CD4-positive, alpha-beta T cell (primary cell): ENCODE results near the gene NOS3. TPM values are rescaled to one million over a fixed set of nuclear protein-coding genes. Genes with fewer than 3 reads are reported as not detected.

ENCODE experiments used
- ATAC-seq: fragments of 200-7000 bp; cut with Tn5 transposase; one replicate; pipeline ENCODE4 v1.10.0; 2022; ENCODE audit warnings: mild to moderate bottlenecking; ENCODE audit not compliant: poor library complexity
- CTCF ChIA-PET: fragments of 350-600 bp; sonication (Branson Sonifier 250); formaldehyde crosslinking; loops from one replicate; lab custom pipeline; 2021; ENCODE audit warnings: antibody characterized with exemption, inconsistent platforms; lab: Charles Lee
- POLR2A ChIA-PET: fragments of 350-600 bp; sonication (Branson Sonifier 250); formaldehyde crosslinking; loops from one replicate; lab custom pipeline; 2021; ENCODE audit warnings: antibody characterized with exemption, inconsistent platforms; lab: Charles Lee
- DNase-seq, 14 experiments: peaks; one replicate each; pipeline ENCODE4 v3.0.0-alpha.2; 2013 to 2020; ENCODE audit warnings: mixed read lengths in 2 of 14
- H3K27ac ChIP-seq, 2 donors: one replicate each; pipeline versions ENCODE4 v1.5.1 to v1.7.0; 2013; ENCODE audit warnings: low read length in 2 of 2, low read depth in 1 of 2, mild to moderate bottlenecking in 1 of 2
- H3K27me3 ChIP-seq, 2 experiments: 1 replicate in 1 of 2; 2 replicates in 1 of 2; pipeline versions ENCODE4 v1.6.1 to v1.7.0; 2013; ENCODE audit warnings: low read length in 2 of 2, control low read depth in 1 of 2, mild to moderate bottlenecking in 1 of 2, moderate library complexity in 1 of 2; ENCODE audit not compliant: insufficient read depth in 2 of 2, control insufficient read depth in 1 of 2
- H3K36me3 ChIP-seq: one replicate; pipeline ENCODE4 v1.6.1; 2013; ENCODE audit warnings: low read length, control low read depth; ENCODE audit not compliant: insufficient read depth
- H3K4me1 ChIP-seq: one replicate; pipeline ENCODE4 v1.6.1; 2013; ENCODE audit warnings: low read length, control low read depth; ENCODE audit not compliant: insufficient read depth
- H3K4me3 ChIP-seq: one replicate; pipeline ENCODE4 v1.5.1; 2013; ENCODE audit warnings: mild to moderate bottlenecking, low read length, moderate library complexity
- H3K9me3 ChIP-seq, 2 experiments: 1 replicate in 1 of 2; 2 replicates in 1 of 2; pipeline versions ENCODE4 v1.6.1 to v1.7.0; 2013; ENCODE audit warnings: low read length in 2 of 2, mild to moderate bottlenecking in 2 of 2, control low read depth in 1 of 2, moderate library complexity in 1 of 2; ENCODE audit not compliant: control insufficient read depth in 1 of 2, insufficient read depth in 1 of 2
- H3K27ac Mint-ChIP-seq: one replicate; pipeline ENCODE4 v1.8.0; 2020; ENCODE audit warnings: mixed read lengths
- H3K27me3 Mint-ChIP-seq: one replicate; pipeline ENCODE4 v1.8.0; 2021; ENCODE audit warnings: mixed read lengths
- H3K36me3 Mint-ChIP-seq: one replicate; pipeline ENCODE4 v1.8.0; 2021; ENCODE audit warnings: low read depth, mixed read lengths
- H3K4me1 Mint-ChIP-seq: one replicate; pipeline ENCODE4 v1.8.0; 2021; ENCODE audit warnings: low read depth, mixed read lengths
- H3K4me3 Mint-ChIP-seq: one replicate; pipeline ENCODE4 v1.8.0; 2020; ENCODE audit warnings: mild to moderate bottlenecking, mixed read lengths
- H3K9me3 Mint-ChIP-seq: one replicate; pipeline ENCODE4 v1.8.0; 2020; ENCODE audit warnings: mixed read lengths
- intact Hi-C, 2 experiments: fragments of 100-400 bp; cut with DNase I in 1 of 2; cut with micrococcal nuclease in 1 of 2; formaldehyde crosslinking; loops; one replicate each; pipeline versions ENCODE4 v1.15.1 to v1.9.0; 2023 to 2025; cut with DNase I, micrococcal nuclease
- total RNA-seq, 174 experiments: library from RNA in 2 of 174; stranded (reverse) in 2 of 174; gene quantifications; one replicate each; pipeline ENCODE4 v1.2.3 and lab custom pipeline; 2021 to 2026
- TF ChIP-seq, protein P1 (sequence below): fragments of 200-600 bp; IDR thresholded peaks from one replicate; pipeline ENCODE4 v1.8.0; 2022; ENCODE audit warnings: antibody characterized with exemption, mild to moderate bottlenecking

The NOS3 gene
- total RNA-seq, 2 experiments from 2014 or later = 3.9 to 7.1 TPM

DNA sequence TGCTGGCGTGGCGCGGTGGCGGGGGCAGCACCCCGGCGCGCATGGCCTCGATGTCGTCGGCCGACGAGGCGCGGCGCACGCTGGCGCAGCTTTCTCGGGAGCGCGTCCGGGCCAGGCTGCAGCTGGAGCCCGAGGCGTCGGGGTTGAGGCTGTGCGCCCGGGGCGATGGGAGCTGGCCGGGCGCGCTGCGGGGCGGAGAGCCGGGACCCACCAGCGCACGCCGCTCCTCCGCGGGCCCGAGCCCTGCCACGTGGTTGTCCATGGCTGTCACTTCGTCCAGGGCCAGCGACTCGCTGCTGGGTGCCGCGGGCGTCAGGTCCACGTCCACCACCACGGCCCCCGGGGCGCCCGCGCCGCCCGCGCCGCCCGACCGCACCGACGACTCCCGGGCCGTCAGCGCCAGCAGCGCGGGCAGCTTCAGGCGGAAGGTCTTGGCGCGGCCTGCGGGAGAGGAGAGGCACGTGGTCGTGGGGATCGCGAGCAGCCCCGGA, 32.7 kb upstream of the NOS3 start:
- Mint-ChIP-seq H3K4me1 (peaks cover 27% of the 10 kb centered on the region), H3K9me3 (no peaks in the 10 kb centered on the region), H3K36me3 (no peaks in the 10 kb centered on the region), H3K27ac (no peak overlapping the region), H3K27me3 (peaks cover 52% of the 10 kb centered on the region), H3K4me3 (no peak overlapping the region)
- no peaks in the 10 kb centered on the region for H3K36me3 ChIP-seq
- DNase-seq (no peak), ATAC-seq (no peak)
- H3K4me1 ChIP-seq = peaks cover 12% of the 10 kb centered on the region
- ChIA-PET CTCF (no interaction called here), POLR2A (no interaction called here)
- intact Hi-C loops = loop anchor here in 1 of 2 experiments (5.0 kb wide), 1 partner anchor 51 kb away; no protein-coding TSS in a partner anchor
- H3K9me3 ChIP-seq = peaks cover 0 to 25% of the 10 kb centered on the region in 2 experiments
- no peak overlapping the region for H3K27ac ChIP-seq
- H3K27me3 ChIP-seq = peaks cover 27 to 33% of the 10 kb centered on the region in 2 experiments
- no peak overlapping the region for H3K4me3 ChIP-seq
- TF ChIP-seq, protein P1, sequence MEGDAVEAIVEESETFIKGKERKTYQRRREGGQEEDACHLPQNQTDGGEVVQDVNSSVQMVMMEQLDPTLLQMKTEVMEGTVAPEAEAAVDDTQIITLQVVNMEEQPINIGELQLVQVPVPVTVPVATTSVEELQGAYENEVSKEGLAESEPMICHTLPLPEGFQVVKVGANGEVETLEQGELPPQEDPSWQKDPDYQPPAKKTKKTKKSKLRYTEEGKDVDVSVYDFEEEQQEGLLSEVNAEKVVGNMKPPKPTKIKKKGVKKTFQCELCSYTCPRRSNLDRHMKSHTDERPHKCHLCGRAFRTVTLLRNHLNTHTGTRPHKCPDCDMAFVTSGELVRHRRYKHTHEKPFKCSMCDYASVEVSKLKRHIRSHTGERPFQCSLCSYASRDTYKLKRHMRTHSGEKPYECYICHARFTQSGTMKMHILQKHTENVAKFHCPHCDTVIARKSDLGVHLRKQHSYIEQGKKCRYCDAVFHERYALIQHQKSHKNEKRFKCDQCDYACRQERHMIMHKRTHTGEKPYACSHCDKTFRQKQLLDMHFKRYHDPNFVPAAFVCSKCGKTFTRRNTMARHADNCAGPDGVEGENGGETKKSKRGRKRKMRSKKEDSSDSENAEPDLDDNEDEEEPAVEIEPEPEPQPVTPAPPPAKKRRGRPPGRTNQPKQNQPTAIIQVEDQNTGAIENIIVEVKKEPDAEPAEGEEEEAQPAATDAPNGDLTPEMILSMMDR = no peak

DNA sequence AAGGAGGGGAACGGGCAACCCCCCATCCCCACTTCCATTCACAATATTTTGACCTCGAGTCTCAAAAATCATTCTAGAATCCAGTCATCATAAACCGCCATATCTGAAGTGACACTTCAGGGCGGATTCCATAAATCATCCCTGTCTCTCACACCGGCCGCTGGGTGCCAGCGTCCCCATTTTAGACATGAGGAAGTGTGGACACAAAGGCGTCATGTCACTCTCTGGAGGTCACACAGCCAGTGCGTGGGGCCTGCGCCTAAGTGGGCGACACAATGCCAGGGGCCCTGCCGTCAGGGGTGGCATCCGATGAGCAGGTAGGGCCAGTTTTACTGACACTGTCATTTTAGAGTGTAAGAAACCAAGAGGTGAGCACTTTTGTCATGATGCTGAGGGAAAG, 32.2 kb upstream of the NOS3 start:
- H3K27me3 ChIP-seq = peaks cover 27 to 33% of the 10 kb centered on the region in 2 experiments
- Mint-ChIP-seq H3K36me3 (no peaks in the 10 kb centered on the region), H3K4me3 (no peak overlapping the region), H3K27me3 (peaks cover 52% of the 10 kb centered on the region), H3K27ac (no peak overlapping the region), H3K4me1 (peaks cover 28% of the 10 kb centered on the region), H3K9me3 (no peaks in the 10 kb centered on the region)
- intact Hi-C loops = loop anchor here in 1 of 2 experiments (5.0 kb wide), 1 partner anchor 51 kb away; no protein-coding TSS in a partner anchor
- peaks cover 14% of the 10 kb centered on the region for H3K4me1 ChIP-seq
- TF ChIP-seq, protein P1 = no peak
- H3K36me3 ChIP-seq = no peaks in the 10 kb centered on the region
- DNase-seq (no peak), ATAC-seq (no peak)
- CTCF ChIA-PET = no interaction called here
- peaks cover 0 to 25% of the 10 kb centered on the region in 2 experiments for H3K9me3 ChIP-seq
- H3K27ac ChIP-seq = no peak overlapping the region
- H3K4me3 ChIP-seq = no peak overlapping the region
- POLR2A ChIA-PET = no interaction called here

DNA sequence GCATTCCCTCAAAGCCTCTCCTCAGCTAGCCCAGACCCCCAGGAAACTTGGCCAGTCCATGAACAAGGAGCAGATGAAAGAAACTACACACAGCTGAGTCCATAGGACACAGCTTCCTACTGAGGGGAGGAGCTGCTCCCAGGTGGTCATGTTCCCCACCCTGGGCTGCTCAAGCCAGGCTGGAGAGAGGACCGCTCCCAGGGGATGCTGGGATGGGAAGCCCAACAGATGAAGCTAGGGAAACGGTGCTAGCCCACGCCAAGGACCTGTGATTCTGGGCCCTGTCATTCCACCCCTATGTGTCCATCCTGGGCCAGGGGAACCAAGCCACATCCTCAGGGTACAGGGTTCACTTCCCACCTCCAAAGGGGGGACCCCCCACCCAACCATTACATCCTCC, 31.7 kb upstream of the NOS3 start:
- Histone ChIP-seq H3K27ac (no peak overlapping the region), H3K36me3 (no peaks in the 10 kb centered on the region), H3K4me3 (no peak overlapping the region), H3K9me3 (peaks cover 0 to 25% of the 10 kb centered on the region in 2 experiments), H3K27me3 (peaks cover 27 to 33% of the 10 kb centered on the region in 2 experiments), H3K4me1 (peaks cover 14% of the 10 kb centered on the region)
- CTCF ChIA-PET = interaction anchor here (1.0 to 1.2 kb wide), 2 partner anchors 16 to 55 kb away, joined by 3 read pairs; no protein-coding TSS in a partner anchor
- H3K27me3 Mint-ChIP-seq = peaks cover 52% of the 10 kb centered on the region
- peaks cover 28% of the 10 kb centered on the region for H3K4me1 Mint-ChIP-seq
- TF ChIP-seq, protein P1 = no peak
- no peak overlapping the region for H3K27ac Mint-ChIP-seq
- intact Hi-C loops = loop anchor here in 1 of 2 experiments (5.0 kb wide), 1 partner anchor 52 kb away; no protein-coding TSS in a partner anchor
- H3K36me3 Mint-ChIP-seq = no peaks in the 10 kb centered on the region
- DNase-seq (no peak), ATAC-seq (no peak)
- POLR2A ChIA-PET = no interaction called here
- H3K9me3 Mint-ChIP-seq = no peaks in the 10 kb centered on the region
- H3K4me3 Mint-ChIP-seq = no peak overlapping the region
